ENCODE results near the gene EFCAB14.
"Not testable (repeated sequence)": the region's sequence is repeated elsewhere in the genome, so short reads cannot be mapped to it uniquely, and the experiment has no call there.

EFCAB14 gene

DNA sequence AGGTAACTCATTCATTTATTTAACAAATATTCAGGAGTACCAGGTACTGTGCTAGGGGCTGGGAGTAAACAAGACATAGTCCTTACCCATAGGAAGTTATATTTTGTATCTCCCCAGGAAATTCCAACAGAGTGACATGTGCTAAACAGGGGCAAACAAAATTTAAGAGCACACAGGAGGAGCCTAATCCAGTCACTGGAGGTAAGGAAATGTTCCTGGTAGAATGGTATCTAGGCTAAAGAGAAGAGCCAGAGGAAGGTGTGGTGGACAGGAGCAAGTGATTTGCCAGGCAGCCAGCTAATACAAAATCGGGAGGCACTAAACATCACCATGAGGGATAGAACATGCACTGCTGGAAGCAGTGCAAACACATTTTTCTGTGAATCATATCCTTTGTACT, 36.9 kb downstream of the EFCAB14 start:
- no peak for DNase-seq

DNA sequence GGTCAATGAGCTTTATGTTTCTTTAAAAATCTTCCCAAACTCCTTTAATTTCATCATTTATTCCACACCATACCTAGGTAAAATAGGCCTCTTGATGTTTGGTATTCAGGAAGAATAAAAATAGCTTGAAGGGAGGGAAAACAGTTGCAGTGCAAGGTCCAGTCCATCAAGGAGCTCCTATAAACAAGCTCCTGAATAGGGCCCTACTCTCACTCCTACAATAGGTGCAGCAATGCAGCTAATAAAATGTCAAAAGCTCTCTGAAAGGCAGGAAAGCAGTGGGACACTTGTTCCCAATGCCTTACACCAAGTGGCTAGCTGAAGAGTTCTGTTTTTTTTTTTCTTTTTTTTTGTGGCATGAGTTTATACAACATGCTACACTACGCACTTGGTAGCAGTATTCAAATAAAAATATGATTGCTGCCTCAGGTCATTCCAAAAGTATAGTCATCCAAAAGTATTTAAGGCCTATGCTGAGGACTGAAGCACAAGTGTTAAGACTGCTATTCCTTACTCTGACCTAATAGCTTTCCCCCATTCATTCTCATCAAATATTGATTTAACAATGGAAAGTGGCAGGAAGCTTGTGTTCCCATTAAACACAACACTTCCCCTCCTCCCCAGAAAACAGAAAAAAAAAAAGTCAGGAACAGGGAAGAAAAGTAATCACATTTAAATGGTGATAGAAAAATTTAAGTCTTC, 37.4 kb downstream of the EFCAB14 start:
- no peak for DNase-seq

DNA sequence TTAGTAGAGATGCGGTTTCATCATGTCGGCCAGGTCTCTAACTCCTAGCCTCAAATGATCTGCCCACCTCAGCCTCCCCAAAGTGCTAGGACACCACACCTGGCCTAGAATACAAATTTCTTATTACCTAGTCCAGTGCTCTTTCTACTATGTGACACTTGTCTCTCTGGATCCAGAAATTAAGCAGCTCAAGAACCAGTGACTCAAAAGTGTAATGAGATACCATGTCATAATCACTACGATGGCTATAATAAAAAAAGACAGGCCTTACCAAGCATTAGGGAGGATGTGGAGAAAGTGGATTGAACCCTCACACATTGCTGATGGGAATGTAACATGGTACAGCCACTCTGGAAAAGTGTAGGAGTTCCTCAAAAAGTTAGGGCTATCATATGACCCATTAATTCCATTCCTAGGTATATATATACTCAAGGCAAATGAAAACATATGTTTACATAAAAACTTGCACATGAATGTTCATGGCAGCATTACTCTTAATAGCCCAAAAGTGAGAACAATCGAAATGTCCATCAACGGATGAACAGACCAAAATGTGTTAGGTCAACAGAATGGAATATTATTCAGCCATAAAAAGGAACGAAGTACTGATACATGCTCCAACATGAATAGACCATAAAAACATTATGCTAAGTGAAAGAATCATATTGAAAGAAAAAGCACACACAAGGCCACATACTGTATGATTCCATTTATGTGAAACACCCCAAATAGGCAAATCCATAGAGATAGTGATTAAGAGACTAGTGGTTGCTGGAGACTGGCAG, 38.9 kb downstream of the EFCAB14 start:
- no peak for DNase-seq

- no peak for DNase-seq
These were observed 41.6 kb downstream of the EFCAB14 start for GRCh38 chr1:46677339-46677738.

DNA sequence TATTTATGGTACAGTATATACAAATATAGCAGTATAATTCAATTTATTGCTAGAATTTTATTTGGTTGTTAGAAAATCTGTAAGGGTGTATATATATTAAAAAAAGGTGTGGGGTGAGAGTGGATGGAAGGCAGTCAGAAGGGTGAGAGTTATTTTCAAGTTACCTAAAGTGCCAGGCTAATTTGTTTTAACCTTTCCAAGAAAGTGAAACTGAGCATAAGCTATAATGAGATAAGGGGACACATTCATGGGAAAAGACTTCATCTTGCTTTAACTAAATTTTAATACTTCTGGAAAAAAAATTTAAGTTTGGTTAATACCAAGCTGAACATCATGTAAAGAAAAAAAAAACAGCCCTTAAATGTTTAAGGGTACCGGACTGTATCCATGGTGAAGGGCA, 42.4 kb downstream of the EFCAB14 start:
- DNase-seq, result no peak

GRCh38 chr1:46675549-46676314, 43.2 kb downstream of the EFCAB14 start:
- no peak for DNase-seq

GRCh38 chr1:46673749-46674182, 45.1 kb downstream of the EFCAB14 start:
- no peak for DNase-seq

GRCh38 chr1:46672696-46673095, 46.2 kb downstream of the EFCAB14 start:
- no peak for DNase-seq

DNA sequence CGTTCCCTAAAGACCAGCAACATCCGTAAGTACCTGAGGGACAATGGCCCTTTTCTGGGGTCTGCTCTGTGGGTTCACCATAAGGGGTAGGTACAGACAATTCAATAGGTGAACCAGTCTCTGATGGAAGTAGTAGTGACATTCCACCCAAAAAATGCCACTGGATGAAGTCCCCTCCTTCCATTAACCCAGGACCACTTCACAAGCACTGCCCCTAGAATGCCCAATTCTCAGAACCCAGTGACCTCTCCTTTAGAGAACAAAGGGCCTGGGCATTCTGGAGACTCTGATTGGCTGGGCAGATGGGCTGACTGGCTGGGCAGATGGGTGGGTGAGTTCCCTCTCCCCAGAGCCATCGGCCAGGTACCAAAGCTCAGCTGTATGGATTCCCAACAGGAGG, 47.4 kb downstream of the EFCAB14 start, which contains the start of gene TEX38:
TSS of gene TEX38 (plus strand) at position 301 of the 400 bp plus-strand sequence. CDS start at position 382, 81 bp downstream.
- no peak for DNase-seq

DNA sequence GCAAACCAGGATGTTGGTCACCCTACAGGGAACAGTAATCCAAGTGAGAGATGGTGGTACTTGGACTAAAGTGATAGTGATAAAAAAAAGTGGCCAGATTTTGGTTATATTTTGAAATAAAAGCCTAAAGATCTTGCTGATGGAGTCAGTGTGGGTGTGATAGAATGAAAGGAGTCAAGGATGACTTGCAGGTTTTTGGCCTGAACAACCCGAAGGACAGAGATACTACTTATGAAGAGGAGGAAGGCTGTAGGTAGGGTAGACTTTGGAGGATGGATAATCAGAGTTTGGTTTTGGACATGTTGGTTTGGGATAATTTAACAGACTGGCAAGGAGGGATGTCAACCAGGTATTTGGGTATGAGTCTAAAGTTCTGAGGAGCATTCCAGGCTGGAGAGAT, 48.8 kb downstream of the EFCAB14 start:
- no peak for DNase-seq

GRCh38 chr1:46667782-46668760, 50.8 kb downstream of the EFCAB14 start, which contains the start of gene ATPAF1:
ATPAF1 (minus strand) TSS chr1:46668364; CDS start chr1:46668322, 42 bp downstream.
- no peak for DNase-seq

- no peak for DNase-seq
These were observed 52.9 kb downstream of the EFCAB14 start for GRCh38 chr1:46665983-46666382.

DNA sequence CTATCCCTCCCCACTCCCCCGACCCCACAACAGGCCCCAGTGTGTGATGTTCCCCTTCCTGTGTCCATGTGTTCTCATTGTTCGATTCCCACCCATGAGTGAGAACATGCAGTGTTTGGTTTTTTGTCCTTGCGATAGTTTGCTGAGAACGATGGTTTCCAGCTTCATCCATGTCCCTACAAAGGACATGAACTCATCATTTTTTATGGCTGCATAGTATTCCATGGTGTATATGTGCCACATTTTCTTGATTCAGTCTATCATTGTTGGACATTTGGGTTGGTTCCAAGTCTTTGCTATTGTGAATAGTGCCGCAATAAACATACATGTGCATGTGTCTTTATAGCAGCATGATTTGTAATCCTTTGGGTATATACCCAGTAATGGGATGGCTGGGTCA, 56.0 kb downstream of the EFCAB14 start:
- DNase-seq, result not testable (repeated sequence)

GRCh38 chr1:46660116-46660515, 58.8 kb downstream of the EFCAB14 start:
- DNase-seq, result not testable (repeated sequence)

DNA sequence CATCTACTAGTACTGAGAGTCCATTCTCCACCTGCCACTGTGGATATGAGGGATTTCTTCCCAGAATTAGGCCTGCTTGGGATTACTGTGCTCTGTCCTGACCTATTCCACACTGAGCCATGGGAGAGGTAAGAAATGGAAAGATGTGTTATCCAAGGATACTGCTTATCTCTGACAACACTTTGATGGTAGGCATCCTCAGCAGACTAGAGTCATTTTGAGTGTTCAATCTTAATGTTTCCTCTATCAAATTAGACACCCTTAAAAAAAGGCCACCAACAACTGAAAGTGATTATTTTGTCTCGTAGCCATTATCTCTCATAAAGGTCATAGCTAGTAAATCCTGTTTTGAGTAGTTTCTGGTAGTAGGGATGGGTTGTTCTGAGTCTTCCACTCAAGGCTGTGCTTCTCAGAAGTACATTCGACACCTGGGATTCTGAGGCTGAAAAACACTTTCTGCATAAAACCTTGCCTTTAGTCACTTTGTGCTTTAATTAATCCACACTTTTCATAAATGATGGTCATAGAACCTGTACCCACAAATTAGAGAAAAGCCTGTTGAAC, 59.5 kb downstream of the EFCAB14 start:
- DNase-seq, result no peak

- DNase-seq, result no peak
These were observed 61.1 kb downstream of the EFCAB14 start for GRCh38 chr1:46657775-46658174.

GRCh38 chr1:46656643-46657042, 62.3 kb downstream of the EFCAB14 start:
- no peak for DNase-seq

DNA sequence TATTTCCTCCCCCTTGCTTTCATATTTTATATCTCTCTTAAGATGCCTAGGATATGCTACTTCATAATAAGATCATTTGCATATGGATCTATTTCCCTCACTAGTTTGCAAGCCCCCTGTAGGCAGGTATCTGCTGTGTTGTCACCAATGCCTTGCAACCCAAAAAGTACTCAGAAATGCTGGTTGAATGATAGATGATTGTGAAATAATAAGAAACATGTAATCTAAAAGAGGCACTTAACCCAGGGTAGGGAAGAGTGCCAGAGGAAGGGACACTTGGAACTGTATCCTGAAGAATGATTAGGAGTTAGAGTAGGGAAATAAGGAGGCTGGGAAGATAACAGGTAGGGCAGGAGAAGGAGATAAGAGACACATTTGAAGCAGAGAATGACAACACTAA, 63.1 kb downstream of the EFCAB14 start:
- no peak for DNase-seq

- not testable (repeated sequence) for DNase-seq
These were observed 64.2 kb downstream of the EFCAB14 start for GRCh38 chr1:46654698-46655097.

GRCh38 chr1:46654012-46654411, 64.9 kb downstream of the EFCAB14 start:
- DNase-seq, result no peak

- DNase-seq, result no peak
These were observed 65.4 kb downstream of the EFCAB14 start for GRCh38 chr1:46653405-46653958.

All from cortex of kidney (tissue), 1 donor.